GM18502 (cell line): ENCODE results near the gene CPTP.
"Not testable (repeated sequence)": the region's sequence is repeated elsewhere in the genome, so short reads cannot be mapped to it uniquely, and the experiment has no call there.

Source experiments
- ATAC-seq: cut with Tn5 transposase; IDR thresholded peaks from one replicate; pipeline ENCODE4 v1.9.1; 2021; ENCODE audit warnings: mild to moderate bottlenecking; ENCODE audit not compliant: unreplicated experiment, poor library complexity

Gene CPTP

GRCh38 chr1:1316199-1316598 lies 8.4 kb upstream of the CPTP start:
- ATAC-seq: not testable (repeated sequence)

GRCh38 chr1:1317420-1317819 lies 7.2 kb upstream of the CPTP start:
- ATAC-seq: no peak

DNA sequence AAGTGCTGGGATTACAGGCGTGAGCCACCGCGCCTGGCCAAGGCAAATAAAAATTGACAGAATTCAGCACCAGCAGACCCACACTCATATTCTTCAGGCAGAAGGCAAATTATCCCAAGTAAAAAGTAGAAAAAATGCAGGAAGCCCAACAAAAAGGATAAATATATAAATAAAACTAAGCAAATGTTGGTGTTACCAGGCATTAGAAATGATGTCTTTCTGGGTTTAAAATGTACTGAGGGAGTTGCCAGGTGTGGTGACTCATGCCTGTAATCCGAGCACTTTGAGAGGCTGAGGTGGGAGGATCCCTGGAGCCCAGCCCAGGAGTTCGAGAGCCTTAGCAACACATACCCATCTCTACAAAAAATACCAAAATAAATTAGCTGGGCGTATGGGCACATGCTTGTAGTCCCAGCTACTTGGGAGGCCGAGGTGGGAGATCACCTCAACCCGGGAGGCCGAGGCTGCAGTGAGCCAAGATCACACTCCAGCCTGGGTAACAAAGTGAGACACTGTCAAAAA lies 6.4 kb upstream of the CPTP start:
- no peak for ATAC-seq

DNA sequence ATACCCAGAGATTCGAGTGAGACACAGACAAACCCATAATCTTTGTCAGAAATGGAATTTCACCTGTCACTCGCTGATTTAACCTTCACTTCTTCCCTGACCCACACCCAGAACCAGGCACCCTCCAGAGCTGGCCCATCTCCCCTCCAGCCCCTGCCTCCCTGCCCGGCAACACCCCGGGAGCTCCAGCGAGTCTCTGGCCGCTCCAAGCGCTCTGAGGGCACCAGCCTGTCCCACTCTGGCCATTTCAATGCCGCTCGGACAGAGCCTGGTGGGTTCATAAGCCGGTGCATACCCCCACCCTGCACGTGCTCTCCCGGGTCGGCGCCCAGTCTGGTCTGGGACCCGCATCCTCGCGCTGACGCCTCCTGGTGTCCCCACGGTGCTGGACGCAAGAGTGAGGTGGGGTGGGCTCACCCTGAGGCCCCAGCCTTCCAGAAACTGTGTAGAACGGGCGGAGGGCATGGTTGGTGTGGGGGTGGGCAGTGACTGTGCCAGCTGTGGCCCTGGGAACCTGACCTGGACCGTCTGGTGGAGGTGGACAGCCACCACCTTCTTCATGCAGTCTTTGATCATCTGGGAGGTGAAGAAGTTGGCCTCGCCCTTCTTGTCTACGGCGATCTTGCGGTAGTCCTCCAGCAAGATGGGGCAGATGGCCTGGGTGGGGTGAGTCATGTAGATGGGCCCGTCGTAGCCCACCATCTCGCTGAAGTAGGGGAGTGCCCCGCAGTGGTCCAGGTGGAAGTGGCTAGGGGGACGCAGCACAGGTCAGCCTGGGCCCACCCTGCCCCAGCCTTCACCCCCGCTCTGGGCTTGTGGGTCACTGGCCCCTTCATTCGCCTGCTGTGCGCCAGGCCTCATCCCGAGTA lies 5.6 kb upstream of the CPTP start:
- no peak for ATAC-seq

DNA sequence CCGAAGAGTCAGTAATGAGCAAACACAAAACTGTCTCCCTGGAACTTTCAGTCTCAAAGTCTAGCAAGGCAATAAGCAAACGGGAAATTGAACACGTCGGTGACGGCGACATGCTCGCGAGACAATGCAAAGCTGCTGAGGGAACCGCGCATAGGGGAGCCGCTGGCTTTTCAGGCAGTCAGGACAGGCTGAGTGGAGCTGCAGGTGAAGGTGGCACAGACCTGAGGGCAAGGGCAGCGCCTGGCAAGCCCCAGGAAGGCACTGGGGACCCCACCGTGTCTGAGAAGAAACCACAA lies 5.0 kb upstream of the CPTP start:
- no peak for ATAC-seq

DNA sequence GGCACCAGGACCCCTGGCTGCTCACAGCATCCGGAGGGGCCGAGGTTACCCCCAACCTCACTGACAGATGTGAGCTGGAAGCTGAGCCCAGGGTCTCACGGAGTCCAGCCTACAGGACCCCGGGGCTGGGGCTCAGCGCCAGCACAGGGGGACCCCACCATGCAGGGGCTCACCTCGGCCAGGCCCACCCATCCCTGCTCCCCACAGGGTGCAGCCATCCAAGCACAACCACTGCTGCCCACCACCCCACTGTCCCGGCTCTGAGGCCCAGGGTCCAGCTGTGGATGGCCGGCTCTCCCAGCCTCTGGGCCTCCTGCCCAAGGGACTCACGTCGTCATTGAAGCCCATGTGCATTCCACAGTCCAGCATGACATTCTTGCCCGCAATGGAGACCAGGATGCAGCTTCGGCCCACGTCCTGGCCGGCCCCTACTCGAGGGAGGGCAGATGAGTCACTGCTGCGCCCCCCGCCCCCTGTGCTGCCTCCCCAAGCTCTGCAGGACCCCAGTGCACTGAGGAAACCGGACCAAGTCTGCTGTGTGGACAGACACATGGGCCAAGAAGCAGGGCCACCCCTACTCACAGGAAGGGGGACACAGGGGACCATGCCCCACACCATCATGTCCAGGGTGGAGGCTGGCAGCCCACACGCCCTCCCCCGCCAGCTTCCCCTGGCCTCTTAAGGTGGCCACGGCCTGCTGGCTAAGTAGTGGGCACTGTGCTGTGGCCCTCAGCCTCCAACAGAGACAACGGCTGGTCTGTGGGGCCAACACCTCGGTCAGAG lies 3.7 kb upstream of the CPTP start:
- ATAC-seq: no peak

- ATAC-seq: no peak
Observed at GRCh38 chr1:1321477-1321876, 3.1 kb upstream of the CPTP start.

GRCh38 chr1:1322418-1322817 lies 2.2 kb upstream of the CPTP start:
- ATAC-seq: no peak

DNA sequence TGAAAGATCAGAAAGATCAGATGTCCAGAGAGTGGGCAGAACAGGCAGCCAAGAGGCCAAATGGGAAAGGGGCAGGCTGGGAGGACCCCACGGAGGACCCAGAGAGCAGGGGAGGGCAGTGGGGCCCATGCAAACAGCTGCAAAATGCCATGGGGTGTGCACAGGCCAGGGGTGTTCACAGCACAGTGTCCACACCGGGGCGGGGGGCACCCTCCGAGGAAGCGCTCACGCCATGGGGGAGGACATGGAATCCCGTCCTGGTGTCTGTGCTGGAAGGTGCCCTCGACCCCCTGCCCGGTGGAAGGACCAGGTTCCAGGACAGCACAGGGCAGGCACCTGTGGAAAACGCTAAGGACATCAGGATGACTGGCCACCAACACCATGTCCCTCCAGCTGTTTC lies 1.6 kb upstream of the CPTP start:
- ATAC-seq: no peak

- ATAC-seq: peak; percentile 35
Observed at GRCh38 chr1:1324084-1324523, 498 bp upstream of the CPTP start.

GRCh38 chr1:1325288-1326074 lies 879 bp downstream of the CPTP start:
- ATAC-seq: no peak

DNA sequence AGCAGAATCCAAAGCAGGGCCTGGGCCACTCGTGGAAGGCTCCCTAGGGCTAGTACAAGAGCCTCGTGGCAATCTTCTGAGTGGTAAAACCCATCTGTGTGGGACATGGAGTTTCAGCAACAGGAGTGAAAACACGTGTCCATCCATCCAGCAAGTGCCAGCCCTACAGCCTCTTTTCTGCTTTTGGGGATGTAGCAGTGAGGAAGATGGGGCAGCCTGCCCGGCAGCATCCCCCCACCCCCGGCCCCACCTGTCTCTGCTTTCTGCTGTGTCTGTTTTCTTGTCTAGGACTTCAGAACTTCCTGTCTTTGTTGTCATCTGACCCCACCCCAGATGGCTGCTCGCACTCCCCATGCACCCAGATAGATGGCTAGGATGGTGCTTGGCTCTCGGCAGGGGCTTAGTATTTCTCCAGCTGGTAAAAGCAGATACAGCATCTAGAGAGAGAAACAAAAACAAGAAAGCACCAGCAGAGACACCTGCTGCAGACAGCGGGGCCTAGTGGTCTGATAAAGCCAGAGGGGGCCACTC lies 1.5 kb downstream of the CPTP start:
- ATAC-seq: no peak

GRCh38 chr1:1327291-1327690 lies 2.7 kb downstream of the CPTP start:
- ATAC-seq: no peak

GRCh38 chr1:1328254-1328653 lies 3.7 kb downstream of the CPTP start:
- no peak for ATAC-seq

DNA sequence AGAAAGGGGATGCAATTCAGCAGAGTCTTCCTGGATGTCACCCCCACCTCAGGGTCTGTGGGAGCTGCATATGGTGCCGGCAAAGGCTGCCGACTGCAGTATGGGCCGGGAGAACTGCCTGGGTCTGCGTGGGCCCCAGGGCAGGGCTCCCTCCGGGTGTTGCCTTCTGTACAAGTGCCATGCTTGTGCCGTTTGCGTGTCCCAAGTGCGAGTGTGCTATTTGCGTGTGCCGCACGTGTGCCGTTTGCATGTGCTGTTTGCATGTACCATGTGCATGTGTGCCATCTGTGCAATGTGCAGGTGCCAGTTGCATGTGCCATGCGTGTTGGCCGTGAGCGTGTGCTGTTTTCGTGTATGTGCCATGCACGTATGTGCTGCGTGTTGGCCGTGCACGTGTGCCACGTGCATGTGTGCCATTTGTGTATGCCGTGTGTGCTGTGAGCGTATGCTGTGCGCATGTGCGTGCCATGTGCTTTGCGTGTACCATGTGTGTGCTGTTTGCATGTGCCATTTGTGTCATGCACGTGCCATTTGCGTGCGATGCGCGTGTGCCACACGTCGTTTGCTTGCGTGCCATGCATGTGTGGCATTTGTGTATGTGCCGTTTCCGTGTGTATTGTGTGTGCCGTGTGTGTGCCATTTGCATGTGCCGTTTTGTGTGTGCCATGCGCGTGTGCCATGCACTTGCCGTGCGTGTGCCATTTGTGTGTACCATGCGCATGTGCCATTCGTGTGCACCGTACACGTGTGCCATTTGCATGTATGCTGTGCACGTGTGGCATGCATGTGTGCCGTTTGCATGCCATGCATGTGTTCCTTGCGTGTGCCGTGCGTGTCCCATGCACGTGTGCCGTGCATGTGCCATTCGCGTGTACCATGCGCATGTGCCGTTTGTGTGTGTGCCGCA lies 5.0 kb downstream of the CPTP start:
- no peak for ATAC-seq

- ATAC-seq: no peak
Observed at GRCh38 chr1:1330366-1331067, 5.9 kb downstream of the CPTP start.

GRCh38 chr1:1331068-1331965 lies 6.7 kb downstream of the CPTP start, which contains the start of gene TAS1R3:
TSS of gene TAS1R3 (plus strand) at chr1:1331280. CDS start at chr1:1331346, 66 bp downstream.
- ATAC-seq: no peak
